ENCODE measurements around the gene IFNGR1.

DNA sequence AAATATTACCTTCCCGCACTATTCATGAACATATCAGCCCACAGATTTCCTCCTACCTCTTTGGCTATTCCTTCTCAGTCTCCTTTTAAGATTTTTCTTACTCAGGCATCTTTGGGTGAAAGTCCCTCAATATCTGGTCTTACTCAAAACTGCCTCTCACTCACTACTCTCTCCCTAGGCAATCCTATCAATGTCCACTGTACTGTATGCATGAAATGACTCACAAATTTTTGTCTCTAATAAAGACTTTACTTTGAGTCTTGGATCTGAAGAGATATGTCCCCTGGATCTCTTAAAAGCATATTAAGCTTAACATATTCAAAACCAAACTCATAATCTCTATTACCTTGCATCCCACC lies 70.2 kb downstream of the IFNGR1 start:
- TF ChIP-seq, protein P1, sequence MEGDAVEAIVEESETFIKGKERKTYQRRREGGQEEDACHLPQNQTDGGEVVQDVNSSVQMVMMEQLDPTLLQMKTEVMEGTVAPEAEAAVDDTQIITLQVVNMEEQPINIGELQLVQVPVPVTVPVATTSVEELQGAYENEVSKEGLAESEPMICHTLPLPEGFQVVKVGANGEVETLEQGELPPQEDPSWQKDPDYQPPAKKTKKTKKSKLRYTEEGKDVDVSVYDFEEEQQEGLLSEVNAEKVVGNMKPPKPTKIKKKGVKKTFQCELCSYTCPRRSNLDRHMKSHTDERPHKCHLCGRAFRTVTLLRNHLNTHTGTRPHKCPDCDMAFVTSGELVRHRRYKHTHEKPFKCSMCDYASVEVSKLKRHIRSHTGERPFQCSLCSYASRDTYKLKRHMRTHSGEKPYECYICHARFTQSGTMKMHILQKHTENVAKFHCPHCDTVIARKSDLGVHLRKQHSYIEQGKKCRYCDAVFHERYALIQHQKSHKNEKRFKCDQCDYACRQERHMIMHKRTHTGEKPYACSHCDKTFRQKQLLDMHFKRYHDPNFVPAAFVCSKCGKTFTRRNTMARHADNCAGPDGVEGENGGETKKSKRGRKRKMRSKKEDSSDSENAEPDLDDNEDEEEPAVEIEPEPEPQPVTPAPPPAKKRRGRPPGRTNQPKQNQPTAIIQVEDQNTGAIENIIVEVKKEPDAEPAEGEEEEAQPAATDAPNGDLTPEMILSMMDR (IDR thresholded peaks at IDR 0.05): no peak
- no peak for TF ChIP-seq POLR2AphosphoS5 (IDR thresholded peaks at IDR 0.05)
- TF ChIP-seq POLR2A (IDR thresholded peaks at IDR 0.05): no peak

All from breast epithelium (tissue), 3 donors.